H9 (cell line): ENCODE data around the gene OR1L6. TPM values are rescaled to one million over a fixed set of nuclear protein-coding genes. Genes with fewer than 3 reads are reported as not detected.

Experiments used
- DNase-seq: peaks from one replicate; pipeline ENCODE4 v3.0.0-alpha.2; 2017
- H2AFZ ChIP-seq: one replicate; pipeline ENCODE4 v1.6.1; 2013; ENCODE audit warnings: mild to moderate bottlenecking, low read length, control low read depth, moderate library complexity
- H2AK5ac ChIP-seq: 2 replicates; pipeline ENCODE4 v1.6.1; 2013; ENCODE audit warnings: low read length, control low read depth, mixed read lengths; ENCODE audit not compliant: insufficient read length
- H2BK120ac ChIP-seq: one replicate; pipeline ENCODE4 v1.6.1; 2013; ENCODE audit warnings: low read depth, mild to moderate bottlenecking, low read length, control low read depth, inconsistent platforms; ENCODE audit not compliant: poor library complexity, severe bottlenecking
- H2BK12ac ChIP-seq: 2 replicates; pipeline ENCODE4 v1.6.1; 2013; ENCODE audit warnings: low read length, control low read depth, mixed read lengths, low read depth; ENCODE audit not compliant: insufficient read length
- H2BK15ac ChIP-seq: 2 replicates; pipeline ENCODE4 v1.6.1; 2013; ENCODE audit warnings: low read depth, low read length, control low read depth
- H2BK20ac ChIP-seq: one replicate; pipeline ENCODE4 v1.6.1; 2013; ENCODE audit warnings: low read depth, mild to moderate bottlenecking, low read length, control low read depth, inconsistent platforms; ENCODE audit not compliant: poor library complexity, severe bottlenecking
- H2BK5ac ChIP-seq: 2 replicates; pipeline ENCODE4 v1.6.1; 2013; ENCODE audit warnings: low read length, control low read depth, mixed read lengths; ENCODE audit not compliant: insufficient read length
- H3K14ac ChIP-seq: 2 replicates; pipeline ENCODE4 v1.6.1; 2013; ENCODE audit warnings: low read length, control low read depth; ENCODE audit not compliant: insufficient read depth
- H3K18ac ChIP-seq: 2 replicates; pipeline ENCODE4 v1.6.1; 2013; ENCODE audit warnings: low read depth, mild to moderate bottlenecking, mixed read lengths, low read length, control low read depth; ENCODE audit not compliant: insufficient read length
- H3K23ac ChIP-seq: 2 replicates; pipeline ENCODE4 v1.6.1; 2013; ENCODE audit warnings: low read length, control low read depth, mixed read lengths, low read depth; ENCODE audit not compliant: insufficient read length
- H3K23me2 ChIP-seq: 2 replicates; pipeline ENCODE4 v1.6.1; 2013; ENCODE audit warnings: low read depth, mild to moderate bottlenecking, mixed read lengths, low read length, control low read depth; ENCODE audit not compliant: insufficient read length, poor library complexity, severe bottlenecking
- H3K27ac ChIP-seq: 2 replicates; pipeline ENCODE4 v1.5.1; 2013; ENCODE audit warnings: low read length, control low read depth, mixed read lengths, low read depth; ENCODE audit not compliant: insufficient read length
- H3K27me3 ChIP-seq: 2 replicates; pipeline ENCODE4 v1.6.1; 2013; ENCODE audit warnings: low read length, control low read depth, inconsistent platforms; ENCODE audit not compliant: insufficient read depth
- H3K4ac ChIP-seq: 2 replicates; pipeline ENCODE4 v1.6.1; 2013; ENCODE audit warnings: low read depth, mild to moderate bottlenecking, control low read depth, inconsistent platforms, low read length, moderate library complexity
- H3K4me1 ChIP-seq: 2 replicates; pipeline ENCODE4 v1.6.1; 2013; ENCODE audit warnings: low read length, control low read depth, inconsistent platforms; ENCODE audit not compliant: insufficient read depth
- H3K4me2 ChIP-seq: 2 replicates; pipeline ENCODE4 v1.6.1; 2013; ENCODE audit warnings: low read length, control low read depth, mixed read lengths; ENCODE audit not compliant: insufficient read length, insufficient read depth
- H3K56ac ChIP-seq: 2 replicates; pipeline ENCODE4 v1.6.1; 2013; ENCODE audit warnings: low read depth, mild to moderate bottlenecking, mixed read lengths, low read length, control low read depth; ENCODE audit not compliant: insufficient read length
- H3K79me1 ChIP-seq: 2 replicates; pipeline ENCODE4 v1.6.1; 2013; ENCODE audit warnings: low read depth, mild to moderate bottlenecking, moderate library complexity, low read length, control low read depth, inconsistent platforms; ENCODE audit not compliant: insufficient read depth, poor library complexity, severe bottlenecking
- H3K79me2 ChIP-seq: 2 replicates; pipeline ENCODE4 v1.6.1; 2013; ENCODE audit warnings: low read length, control low read depth, inconsistent platforms; ENCODE audit not compliant: insufficient read depth
- H3K9ac ChIP-seq: 2 replicates; pipeline ENCODE4 v1.6.1; 2013; ENCODE audit warnings: low read length, control low read depth, mixed read lengths; ENCODE audit not compliant: insufficient read length; ENCODE audit errors: extremely low read depth
- H3K9me3 ChIP-seq: one replicate; pipeline ENCODE4 v1.6.1; 2013; ENCODE audit warnings: low read depth, low read length, inconsistent platforms; ENCODE audit not compliant: control insufficient read depth
- H3T11ph ChIP-seq: one replicate; pipeline ENCODE4 v1.6.1; 2013; ENCODE audit warnings: mild to moderate bottlenecking, low read length, control low read depth, inconsistent platforms
- H4K20me1 ChIP-seq: one replicate; pipeline ENCODE4 v1.6.1; 2013; ENCODE audit not compliant: control insufficient read depth, insufficient read length, insufficient read depth
- H4K5ac ChIP-seq: 2 replicates; pipeline ENCODE4 v1.6.1; 2013; ENCODE audit warnings: low read depth, mild to moderate bottlenecking, mixed read lengths, low read length, control low read depth; ENCODE audit not compliant: insufficient read length
- H4K8ac ChIP-seq: replicated peaks from 2 replicates; pipeline ENCODE4 v1.6.1; 2013; ENCODE audit warnings: low read length, control low read depth, mixed read lengths, low read depth; ENCODE audit not compliant: insufficient read length
- H4K91ac ChIP-seq: 2 replicates; pipeline ENCODE4 v1.6.1; 2013; ENCODE audit warnings: low read depth, mild to moderate bottlenecking, moderate library complexity, mixed read lengths, low read length, control low read depth; ENCODE audit not compliant: insufficient read length
- H3K27ac Mint-ChIP-seq, 3 experiments: 2 replicates in 2 of 3; 3 replicates in 1 of 3; pipeline ENCODE4 v1.8.0; 2020 to 2021; ENCODE audit warnings: mixed read lengths in 3 of 3, mild to moderate bottlenecking in 1 of 3, moderate library complexity in 1 of 3
- H3K27me3 Mint-ChIP-seq: 2 replicates; pipeline ENCODE4 v1.8.0; 2021; ENCODE audit warnings: low read depth, mild to moderate bottlenecking, moderate library complexity, mixed read lengths
- H3K36me3 Mint-ChIP-seq, 3 experiments: 2 replicates in 2 of 3; 3 replicates in 1 of 3; pipeline ENCODE4 v1.8.0; 2020 to 2021; ENCODE audit warnings: low read depth in 3 of 3, mixed read lengths in 3 of 3; ENCODE audit not compliant: insufficient read depth in 1 of 3
- H3K4me1 Mint-ChIP-seq, 2 experiments: 2 replicates each; pipeline ENCODE4 v1.8.0; 2020; ENCODE audit warnings: mixed read lengths in 2 of 2
- H3K4me3 Mint-ChIP-seq, 2 experiments: 2 replicates in 1 of 2; 3 replicates in 1 of 2; pipeline ENCODE4 v1.8.0; 2020 to 2021; ENCODE audit warnings: mild to moderate bottlenecking in 2 of 2, mixed read lengths in 2 of 2, moderate library complexity in 1 of 2
- H3K9me3 Mint-ChIP-seq, 2 experiments: 2 replicates in 1 of 2; 3 replicates in 1 of 2; pipeline ENCODE4 v1.8.0; 2020; ENCODE audit warnings: mild to moderate bottlenecking in 2 of 2, mixed read lengths in 2 of 2, moderate library complexity in 1 of 2
- CTCF ChIP-seq: fragments of 200-600 bp; sonication (generic); conservative IDR thresholded peaks from 3 replicates; pipeline ENCODE4 v1.8.0; 2021; ENCODE audit warnings: antibody characterized with exemption, mild to moderate bottlenecking
- WGBS: extraction: QIAGEN DNeasy Blood & Tissue Kit; methylation state at CpG from one replicate; pipeline ENCODE4 v1.1.7; 2013; ENCODE audit warnings: missing lambda C conversion rate, low lambda C conversion rate, mixed read lengths; ENCODE audit not compliant: insufficient read length; ENCODE audit errors: extremely low coverage; 5-methylcytosine and 5-hydroxymethylcytosine counted together
- total RNA-seq: library from RNA; stranded (reverse); gene quantifications from 2 replicates; pipeline ENCODE4 v1.2.1, GENCODE V29; 2021

The OR1L6 gene
- total RNA-seq, 1 experiment from 2014 or later = not detected

GRCh38 chr9:122719218-122719617 lies 22.9 kb upstream of the OR1L6 start:
- Histone ChIP-seq H3T11ph (no peak overlapping the region), H2BK15ac (no peak overlapping the region), H4K8ac (no peak overlapping the region), H3K79me1 (no peaks in the 10 kb centered on the region), H3K27ac (no peak overlapping the region), H4K5ac (no peak overlapping the region), H2AFZ (no peak overlapping the region), H3K79me2 (no peaks in the 10 kb centered on the region), H4K20me1 (no peaks in the 10 kb centered on the region), H3K9me3 (peaks cover 66% of the 10 kb centered on the region), H3K4ac (no peak overlapping the region), H3K4me1 (no peaks in the 10 kb centered on the region), H3K9ac (no peak overlapping the region), H2BK5ac (no peak overlapping the region), H2BK12ac (no peak overlapping the region), H2BK20ac (no peak overlapping the region), H4K91ac (no peak overlapping the region), H3K23me2 (no peaks in the 10 kb centered on the region), H2BK120ac (no peak overlapping the region), H3K27me3 (no peaks in the 10 kb centered on the region), H3K4me2 (no peak overlapping the region), H3K23ac (no peak overlapping the region), H3K14ac (no peak overlapping the region), H2AK5ac (no peak overlapping the region), H3K18ac (no peak overlapping the region), H3K56ac (no peak overlapping the region)
- no peak for TF ChIP-seq CTCF
- H3K36me3 Mint-ChIP-seq = peaks cover 0 to 12% (median 2%) of the 10 kb centered on the region in 3 experiments; a peak in 3 of 7 replicates
- no peak for DNase-seq
- WGBS = no CpG with 5 or more reads among the region's 4 CpGs
- peaks cover 73 to 78% of the 10 kb centered on the region in 2 experiments for H3K9me3 Mint-ChIP-seq
- no peak overlapping the region for H3K4me3 Mint-ChIP-seq
- no peaks in the 10 kb centered on the region for H3K4me1 Mint-ChIP-seq
- H3K27me3 Mint-ChIP-seq = no peaks in the 10 kb centered on the region
- no peak overlapping the region for H3K27ac Mint-ChIP-seq
